AG10803 (cell line): ENCODE measurements around the gene ASB5.
"Not testable (repeated sequence)": the region's sequence is repeated elsewhere in the genome, so short reads cannot be mapped to it uniquely, and the experiment has no call there.

ENCODE experiments used
- DNase-seq: peaks from one replicate; pipeline ENCODE4 v3.0.0; 2010; ENCODE audit warnings: low read depth
- H3K4me3 ChIP-seq: 2 replicates; pipeline ENCODE4 v1.5.1; 2011; ENCODE audit warnings: mild to moderate bottlenecking, low read length, control low read depth
- CTCF ChIP-seq: conservative IDR thresholded peaks from 2 replicates; pipeline ENCODE4 v1.5.1; 2011; ENCODE audit warnings: mild to moderate bottlenecking, low read length, control low read depth, inconsistent platforms

Gene ASB5

DNA sequence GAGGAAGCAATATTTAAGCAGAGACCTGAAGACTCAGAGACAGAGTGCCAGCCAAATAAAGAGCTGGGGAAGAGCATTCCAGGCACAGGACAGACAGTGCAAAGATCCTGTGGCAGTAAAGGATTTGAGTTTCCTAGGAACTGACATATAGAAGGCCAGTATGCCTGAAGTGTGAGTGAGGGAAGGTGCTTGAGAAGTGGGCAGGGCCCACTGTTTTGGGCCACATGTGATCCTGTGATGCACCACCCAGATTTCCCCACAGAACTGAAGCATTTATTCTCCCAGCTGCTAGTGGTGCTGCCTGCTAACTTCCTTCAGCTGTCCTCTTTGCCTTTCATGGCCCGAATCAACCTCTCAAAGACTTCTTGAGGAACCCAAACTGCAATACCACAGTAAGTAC is 23.9 kb upstream of the ASB5 start:
- no peak overlapping the region for H3K4me3 ChIP-seq
- TF ChIP-seq CTCF = no peak
- no peak for DNase-seq

GRCh38 chr4:176291748-176292147 is 22.7 kb upstream of the ASB5 start:
- no peak for DNase-seq
- TF ChIP-seq CTCF = no peak
- H3K4me3 ChIP-seq = no peak overlapping the region

- DNase-seq = no peak
- H3K4me3 ChIP-seq = no peak overlapping the region
- TF ChIP-seq CTCF = no peak
These were observed 21.5 kb upstream of the ASB5 start for GRCh38 chr4:176290520-176290919.

DNA sequence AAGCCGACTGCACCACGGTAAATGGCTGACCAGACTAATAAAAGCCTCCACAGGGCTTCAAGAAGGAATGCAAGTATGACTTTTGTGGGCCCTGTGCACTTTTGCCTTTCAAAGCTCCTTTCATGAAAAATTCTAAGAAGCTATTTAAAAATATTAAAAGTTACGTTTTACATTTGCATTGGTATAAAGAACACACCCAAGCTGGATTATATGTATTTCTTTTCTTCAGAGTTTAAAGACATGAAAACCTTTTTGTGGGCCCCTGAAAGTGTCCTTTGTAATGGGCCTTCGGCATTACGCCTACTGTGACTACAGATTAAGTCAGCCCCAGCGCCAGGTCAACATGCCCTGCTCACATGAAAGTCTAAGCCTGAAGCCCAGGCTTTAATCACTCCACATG is 20.5 kb upstream of the ASB5 start:
- H3K4me3 ChIP-seq = no peak overlapping the region
- TF ChIP-seq CTCF = no peak
- no peak for DNase-seq

GRCh38 chr4:176288020-176288419 is 19.0 kb upstream of the ASB5 start:
- no peak for DNase-seq

DNA sequence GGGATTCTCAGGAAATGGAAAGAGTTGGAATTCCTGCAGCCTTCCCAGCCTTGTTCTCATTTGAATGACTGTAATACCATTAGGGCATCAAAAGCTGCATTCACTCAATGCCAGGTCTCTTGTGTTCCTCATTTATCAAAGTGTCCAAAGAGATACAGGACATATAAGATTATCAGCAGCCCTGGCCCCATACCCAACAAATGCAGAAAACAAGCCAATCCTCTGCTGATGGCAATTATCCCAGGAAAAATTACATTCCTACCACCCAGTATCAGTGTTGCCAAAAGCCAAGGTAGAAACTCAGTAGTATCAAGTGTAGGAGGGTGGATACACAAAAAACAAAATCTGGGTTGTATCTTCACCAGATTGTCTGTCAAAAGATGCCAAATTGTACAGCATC is 18.5 kb upstream of the ASB5 start:
- TF ChIP-seq CTCF = no peak
- no peak for DNase-seq
- no peak overlapping the region for H3K4me3 ChIP-seq

More at GRCh38 chr4:176288020-176288419, 19.0 kb upstream of the ASB5 start:
- no peak for TF ChIP-seq CTCF
- no peak overlapping the region for H3K4me3 ChIP-seq

GRCh38 chr4:176286728-176287127 is 17.7 kb upstream of the ASB5 start:
- DNase-seq = peak; percentile 20
- TF ChIP-seq CTCF = no peak
- no peak overlapping the region for H3K4me3 ChIP-seq

DNA sequence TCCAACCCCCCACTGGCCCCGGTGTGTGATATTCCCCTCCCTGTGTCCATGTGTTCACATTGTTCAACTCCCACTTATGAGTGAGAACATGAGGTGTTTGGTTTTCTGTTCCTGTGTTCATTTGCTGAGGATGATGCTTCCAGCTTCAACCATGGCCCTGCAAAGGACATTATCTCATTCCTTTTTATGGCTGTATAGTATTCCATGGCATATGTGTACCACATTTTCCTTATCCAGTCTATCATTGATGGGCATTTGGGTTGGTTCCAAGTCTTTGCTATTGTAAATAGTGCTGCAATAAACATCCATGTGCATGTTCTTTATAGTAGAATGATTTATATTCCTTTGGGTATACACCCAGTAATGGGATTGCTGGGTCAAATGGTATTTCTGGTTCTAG is 10.5 kb upstream of the ASB5 start:
- not testable (repeated sequence) for H3K4me3 ChIP-seq, DNase-seq
